ENCODE data around the gene NETO2.
"Not testable (repeated sequence)": the region's sequence is repeated elsewhere in the genome, so short reads cannot be mapped to it uniquely, and the experiment has no call there.

Gene NETO2, protein sequence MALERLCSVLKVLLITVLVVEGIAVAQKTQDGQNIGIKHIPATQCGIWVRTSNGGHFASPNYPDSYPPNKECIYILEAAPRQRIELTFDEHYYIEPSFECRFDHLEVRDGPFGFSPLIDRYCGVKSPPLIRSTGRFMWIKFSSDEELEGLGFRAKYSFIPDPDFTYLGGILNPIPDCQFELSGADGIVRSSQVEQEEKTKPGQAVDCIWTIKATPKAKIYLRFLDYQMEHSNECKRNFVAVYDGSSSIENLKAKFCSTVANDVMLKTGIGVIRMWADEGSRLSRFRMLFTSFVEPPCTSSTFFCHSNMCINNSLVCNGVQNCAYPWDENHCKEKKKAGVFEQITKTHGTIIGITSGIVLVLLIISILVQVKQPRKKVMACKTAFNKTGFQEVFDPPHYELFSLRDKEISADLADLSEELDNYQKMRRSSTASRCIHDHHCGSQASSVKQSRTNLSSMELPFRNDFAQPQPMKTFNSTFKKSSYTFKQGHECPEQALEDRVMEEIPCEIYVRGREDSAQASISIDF

DNA sequence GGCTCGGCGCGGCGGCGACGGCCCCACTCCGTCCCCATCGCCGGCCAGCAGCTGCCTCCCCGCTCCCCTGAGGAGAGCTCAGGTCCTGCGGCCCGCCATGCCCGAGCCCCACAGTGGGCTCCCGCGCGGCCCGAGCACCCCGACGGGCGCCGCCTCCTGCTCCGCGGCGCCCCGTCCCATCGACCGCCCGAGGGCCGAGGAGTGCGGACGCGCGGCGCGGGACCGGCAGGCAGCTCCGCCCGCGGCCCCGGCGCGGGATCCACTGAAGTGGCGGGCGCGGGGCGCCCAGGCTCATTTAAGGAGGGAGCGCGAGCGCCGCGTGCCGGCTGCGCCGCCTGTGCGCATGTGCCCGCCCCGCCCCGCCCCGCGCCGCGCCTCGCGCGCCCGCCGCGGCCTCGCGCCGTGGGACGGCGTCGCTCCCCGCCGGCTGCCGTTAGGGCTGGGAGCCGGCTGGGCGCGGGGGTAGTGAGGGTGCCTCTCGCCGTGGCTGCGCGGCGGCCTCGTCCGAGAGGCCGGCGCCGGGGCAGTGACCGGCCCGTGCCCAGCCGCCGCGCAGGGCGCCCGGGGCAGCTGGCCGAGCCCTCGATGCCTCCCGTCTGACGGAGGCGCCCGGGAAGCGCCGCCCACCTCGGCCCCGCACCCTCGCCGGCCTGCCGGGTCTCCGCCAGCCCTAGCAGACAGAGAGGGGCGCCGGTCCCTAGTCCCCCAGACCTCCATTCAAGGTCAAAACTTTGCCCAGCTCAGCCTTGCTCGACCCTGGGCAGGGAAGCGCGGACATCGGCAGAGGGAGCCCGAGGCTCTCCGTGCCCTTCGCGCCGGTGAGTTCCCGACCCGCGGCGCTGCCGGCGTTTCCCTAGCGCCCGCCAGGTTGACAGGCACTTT, at the start of gene NETO2:
TSS of gene NETO2 (minus strand) at position 269 of the 882 bp plus-strand sequence. CDS start 333 bp downstream, outside the sequence.
- peak; percentile 42 for DNase-seq

DNA sequence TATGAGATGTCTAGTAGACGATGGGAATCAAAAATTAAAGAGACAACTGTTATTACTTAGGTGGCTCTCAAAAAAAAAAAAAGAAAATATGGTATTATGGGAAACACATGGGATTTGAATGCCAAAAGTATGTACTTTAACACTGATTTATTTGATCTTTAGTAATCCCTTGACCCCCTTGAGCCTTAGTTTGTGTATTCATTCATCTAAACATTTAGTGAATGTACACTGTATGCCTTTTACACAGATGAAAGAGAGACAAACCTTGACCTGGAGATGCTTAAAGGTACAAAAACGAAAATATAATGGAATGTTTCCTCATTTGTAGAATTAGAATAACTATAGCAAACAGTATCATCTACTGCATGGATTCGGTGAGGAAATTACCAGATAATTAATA, 38.6 kb upstream of the NETO2 start:
- no peak for DNase-seq

DNA sequence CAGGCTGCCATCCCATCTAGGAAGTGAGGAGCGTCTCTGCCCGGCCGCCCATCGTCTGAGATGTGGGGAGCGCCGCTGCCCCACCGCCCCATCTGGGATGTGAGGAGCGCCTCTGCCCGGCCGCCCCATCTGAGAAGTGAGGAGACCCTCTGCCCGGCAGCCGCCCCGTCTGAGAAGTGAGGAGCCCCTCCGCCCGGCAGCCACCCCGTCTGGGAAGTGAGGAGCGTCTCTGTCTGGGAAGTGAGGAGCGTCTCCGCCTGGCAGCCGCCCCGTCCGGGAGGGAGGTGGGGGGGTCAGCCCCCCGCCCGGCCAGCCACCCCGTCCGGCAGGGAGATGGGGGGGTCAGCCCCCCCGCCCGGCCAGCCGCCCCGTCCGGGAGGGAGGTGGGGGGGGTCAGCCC, 37.3 kb upstream of the NETO2 start:
- not testable (repeated sequence) for DNase-seq

DNA sequence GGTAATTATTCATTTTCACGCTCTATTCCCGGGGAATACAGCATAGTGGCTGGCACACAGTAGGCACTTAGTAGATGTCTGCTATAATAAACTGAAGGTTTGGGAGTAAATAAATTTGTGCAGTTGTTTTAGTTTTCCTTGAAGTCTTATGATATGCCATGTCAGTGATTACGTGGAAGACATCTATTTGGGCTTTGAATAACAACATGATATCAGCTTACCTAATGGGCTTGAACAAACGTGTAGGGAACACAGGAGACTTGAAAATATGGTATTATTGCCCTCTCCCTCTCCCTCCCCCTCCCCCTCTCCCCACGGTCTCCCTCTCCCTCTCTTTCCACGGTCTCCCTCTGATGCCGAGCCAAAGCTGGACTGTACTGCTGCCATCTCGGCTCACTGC, 36.3 kb upstream of the NETO2 start:
- DNase-seq, result no peak

DNA sequence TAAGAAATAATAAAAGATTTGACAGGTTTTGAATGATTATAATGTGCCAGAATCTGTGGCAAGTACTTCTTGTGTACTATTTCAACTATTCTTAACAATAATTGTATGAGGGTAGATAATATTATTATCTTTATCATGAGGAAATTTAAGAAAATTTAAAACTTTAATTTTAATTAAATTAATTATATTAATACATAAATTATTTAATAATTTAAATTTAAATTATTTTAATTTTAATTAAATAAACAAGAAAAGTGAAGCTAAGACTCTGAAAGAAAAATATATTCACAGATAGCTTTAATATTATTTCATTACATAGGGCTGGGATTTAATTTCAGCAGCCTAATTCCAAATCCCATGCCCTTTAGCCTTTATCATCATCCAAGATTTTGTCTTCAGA, 31.4 kb upstream of the NETO2 start:
- no peak for DNase-seq

DNA sequence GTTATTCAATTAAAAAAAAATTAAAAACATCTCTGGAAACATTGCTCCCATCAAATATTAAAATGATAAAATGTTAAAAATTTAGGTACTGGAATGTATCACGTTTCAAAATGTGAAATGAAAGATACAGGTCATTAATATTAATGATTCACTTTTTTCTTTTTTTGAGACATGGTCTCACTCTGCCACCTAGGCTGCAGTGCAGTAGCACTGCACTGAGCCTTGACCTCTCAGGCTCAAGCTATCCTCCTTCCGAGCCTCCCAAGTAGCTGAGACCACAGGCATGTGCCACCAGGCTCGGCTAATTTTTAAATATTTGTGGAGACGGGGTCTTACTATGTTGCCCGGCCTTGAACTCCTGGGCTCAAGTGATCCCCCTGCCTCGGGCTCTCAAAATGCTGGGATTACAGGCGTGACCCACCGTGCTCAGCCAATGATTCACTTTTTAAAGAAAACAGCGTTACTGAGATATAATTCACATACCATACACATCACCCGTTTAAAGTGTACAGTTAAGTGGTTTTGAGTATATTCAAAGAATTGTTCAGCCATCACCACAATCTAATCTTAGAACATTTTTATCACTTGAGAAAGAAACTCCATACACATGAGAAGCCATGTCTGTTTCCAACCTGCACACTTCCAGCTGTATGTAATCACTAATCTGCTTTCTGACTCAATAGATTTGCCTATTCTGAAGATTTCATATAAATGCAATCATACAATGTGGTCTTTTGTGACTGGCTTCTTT, 19.1 kb upstream of the NETO2 start:
- no peak for DNase-seq

DNA sequence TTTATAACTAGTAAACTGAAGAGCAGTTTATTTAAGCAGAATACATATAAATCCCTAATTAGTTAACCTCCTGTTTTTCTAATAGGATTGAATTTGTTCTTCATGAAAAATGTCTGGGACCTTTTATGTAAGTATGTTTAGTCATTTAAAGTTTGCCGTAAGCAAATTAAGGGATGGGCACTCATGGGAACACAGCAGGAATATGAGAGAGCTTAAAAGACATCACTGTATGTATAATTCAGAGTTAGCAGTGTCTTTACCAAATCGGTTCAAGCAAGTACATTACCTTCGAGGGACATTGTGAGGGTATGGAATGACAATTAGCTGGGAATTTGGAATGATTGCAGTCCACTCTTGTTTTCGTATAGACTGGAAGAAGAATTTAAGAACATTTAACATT, 17.7 kb upstream of the NETO2 start:
- no peak for DNase-seq

DNA sequence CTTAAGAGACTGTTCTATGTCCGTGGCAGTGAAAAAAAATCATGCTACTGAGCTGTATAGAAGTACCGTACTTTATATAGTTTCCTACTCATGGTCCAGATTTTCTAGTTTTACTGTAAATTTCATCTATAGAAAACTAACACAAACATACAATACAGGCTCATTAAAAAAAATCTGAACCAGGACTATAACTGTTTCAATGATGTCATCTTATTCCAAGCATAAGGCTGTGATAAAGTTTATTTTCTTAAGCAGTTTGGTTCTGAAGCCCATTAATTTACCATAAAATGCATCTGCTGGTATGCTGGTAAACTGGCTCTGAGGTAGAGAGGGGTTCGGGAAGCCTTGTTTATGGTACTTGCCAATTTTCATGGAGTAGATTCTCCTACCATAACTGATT, 16.7 kb upstream of the NETO2 start:
- no peak for DNase-seq

DNA sequence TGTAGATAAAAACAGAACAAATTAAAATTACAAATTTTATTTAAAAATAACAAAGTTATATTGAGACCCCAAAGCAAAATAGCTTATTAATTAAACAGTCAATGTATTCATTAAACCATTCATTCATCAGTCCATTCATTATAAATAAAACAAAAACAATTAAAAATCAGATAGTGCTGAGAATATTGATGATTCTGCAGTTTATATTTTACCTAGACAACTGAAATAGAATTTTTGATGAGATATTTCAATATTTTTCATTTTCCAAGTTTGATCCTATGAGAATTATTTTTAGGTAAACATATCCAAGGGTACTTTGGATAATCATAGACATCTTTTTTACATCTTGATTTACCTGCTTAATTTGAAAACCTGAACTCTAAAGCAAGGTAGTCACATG, 15.2 kb upstream of the NETO2 start:
- DNase-seq, result no peak

DNA sequence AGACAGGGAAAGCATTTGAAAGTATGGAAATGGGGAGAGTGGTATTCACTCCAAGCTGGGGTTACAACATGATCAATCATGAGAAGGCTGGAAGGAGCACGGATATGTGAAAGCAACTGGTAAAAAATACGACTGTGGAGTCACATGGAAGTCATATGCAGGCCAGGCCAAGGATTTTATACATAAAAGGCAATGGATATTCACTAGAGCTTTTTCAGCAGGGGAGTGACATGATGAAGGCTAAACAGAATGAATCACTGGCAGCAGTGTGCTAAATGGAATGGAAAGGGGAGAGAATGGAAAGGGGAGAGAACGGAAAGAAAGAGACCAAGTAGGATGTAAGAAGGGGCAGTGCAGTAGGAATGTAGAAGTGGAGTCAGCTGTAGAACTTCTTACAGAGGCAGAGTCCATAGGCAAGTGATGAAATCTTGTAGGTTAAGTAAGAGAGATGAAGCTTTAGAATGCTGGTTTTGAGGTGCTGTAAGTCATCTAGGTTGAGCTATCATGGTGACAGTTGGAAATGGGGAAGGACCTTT, 13.0 kb upstream of the NETO2 start:
- no peak for DNase-seq

DNA sequence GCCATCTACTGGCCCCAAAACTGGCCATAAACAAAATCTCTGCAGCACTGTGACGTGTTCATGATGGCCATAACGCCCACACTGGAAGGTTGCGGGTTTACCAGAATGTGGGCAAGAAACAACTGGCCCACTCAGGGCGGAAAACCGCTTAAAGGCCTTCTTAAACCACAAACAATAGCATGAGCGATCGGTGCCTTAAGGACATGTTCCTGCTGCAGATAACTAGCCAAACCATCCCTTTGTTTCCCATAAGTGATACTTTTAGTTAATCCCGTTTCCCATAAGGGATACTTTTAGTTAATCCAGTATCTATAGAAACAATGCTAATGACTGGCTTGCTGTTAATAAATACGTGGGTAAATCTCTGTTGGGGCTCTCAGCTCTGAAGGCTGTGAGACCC, 8.8 kb upstream of the NETO2 start:
- not testable (repeated sequence) for DNase-seq

DNA sequence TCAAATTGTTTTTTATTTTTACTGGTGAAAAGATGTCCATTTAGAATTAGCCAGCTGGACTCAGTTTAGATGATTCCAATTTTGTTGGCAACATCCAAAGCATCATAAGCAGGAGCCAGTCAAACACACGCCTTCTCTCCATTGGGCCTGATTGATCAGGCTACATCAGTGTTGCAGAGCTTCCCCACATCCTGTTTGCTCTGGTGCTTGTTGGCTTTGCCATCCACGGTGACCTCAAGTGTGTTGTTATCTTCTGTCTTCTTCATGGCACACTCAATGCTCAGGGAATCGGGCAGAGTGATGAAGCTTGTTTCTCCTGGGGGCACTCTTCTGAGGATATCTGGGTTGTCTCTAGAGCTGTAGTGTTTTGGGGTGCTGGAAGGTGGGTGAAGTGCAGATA, 6.3 kb upstream of the NETO2 start:
- no peak for DNase-seq

DNA sequence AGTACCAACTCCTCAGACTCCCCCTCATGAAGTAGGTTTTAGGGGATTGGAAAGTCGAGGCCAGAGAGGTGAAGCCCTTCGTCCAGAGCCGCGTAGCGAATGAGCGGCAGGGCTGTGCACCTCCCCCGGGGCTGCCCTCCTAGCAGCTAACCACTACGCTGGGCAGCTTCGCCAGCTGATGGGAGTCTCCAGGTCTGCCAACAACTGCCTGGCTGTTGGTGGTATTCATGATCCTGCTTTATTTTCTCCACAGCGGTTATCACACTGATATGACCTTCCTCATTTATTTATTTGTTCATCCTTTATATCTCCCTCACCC, 773 bp upstream of the NETO2 start:
- DNase-seq, result no peak

DNA sequence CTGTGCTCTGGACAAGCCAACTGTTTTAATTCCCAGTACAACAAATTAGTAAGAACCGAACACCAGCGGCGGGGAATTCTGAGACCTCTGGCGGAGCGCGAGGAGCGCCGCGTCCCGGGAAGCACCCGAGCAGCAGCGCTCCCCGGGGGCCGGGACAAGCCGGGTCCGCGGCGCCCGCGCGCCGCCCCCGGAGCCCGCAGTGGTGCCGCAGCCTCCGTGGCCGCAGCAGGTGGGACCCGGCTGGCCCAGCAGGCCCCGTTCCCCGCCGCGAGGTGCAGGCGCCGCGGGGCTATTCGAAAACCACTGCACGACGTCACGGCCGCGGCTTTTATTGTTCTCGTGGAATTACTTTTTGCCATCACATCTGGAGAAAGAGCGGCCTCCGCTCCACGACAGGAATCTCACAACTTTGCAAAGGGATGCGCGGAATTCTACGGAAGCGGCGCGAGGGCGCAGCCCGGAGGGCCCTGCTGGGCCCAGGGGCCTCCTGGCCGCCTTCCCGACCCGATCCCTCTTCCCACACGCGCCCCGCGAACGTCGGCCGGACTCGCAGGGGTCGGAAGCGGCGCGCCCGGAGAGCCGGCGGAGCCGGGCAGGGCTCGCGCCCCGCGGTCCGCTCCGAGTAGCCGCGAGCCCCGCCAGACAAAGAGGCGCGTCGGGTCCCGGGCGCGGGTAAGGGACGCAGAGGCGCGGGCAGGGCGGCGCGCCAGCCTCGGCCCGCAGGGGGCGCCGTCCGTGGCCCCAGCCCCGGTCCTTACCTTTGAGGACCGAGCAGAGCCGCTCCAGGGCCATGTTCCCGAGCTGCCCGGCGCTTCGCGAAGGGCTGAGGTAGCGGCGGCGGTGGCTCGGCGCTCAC, 696 bp downstream of the NETO2 start:
- DNase-seq, result peak; percentile 42

DNA sequence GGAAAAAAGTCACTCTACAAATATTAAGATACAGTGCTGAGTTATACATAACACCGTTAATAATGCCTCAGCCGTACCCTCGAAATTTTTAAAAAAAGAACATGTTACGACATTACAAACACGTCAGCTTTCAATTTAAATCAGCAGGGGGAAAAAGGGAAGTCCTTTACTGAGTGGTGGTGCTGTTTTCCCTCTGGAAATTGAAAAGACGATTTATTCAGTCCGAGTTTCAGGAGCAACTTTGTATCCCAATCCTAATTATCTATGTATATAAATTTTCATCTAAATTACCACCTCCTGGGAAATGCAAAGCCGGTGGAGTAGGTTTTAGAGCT, 1.3 kb downstream of the NETO2 start:
- DNase-seq, result no peak

DNA sequence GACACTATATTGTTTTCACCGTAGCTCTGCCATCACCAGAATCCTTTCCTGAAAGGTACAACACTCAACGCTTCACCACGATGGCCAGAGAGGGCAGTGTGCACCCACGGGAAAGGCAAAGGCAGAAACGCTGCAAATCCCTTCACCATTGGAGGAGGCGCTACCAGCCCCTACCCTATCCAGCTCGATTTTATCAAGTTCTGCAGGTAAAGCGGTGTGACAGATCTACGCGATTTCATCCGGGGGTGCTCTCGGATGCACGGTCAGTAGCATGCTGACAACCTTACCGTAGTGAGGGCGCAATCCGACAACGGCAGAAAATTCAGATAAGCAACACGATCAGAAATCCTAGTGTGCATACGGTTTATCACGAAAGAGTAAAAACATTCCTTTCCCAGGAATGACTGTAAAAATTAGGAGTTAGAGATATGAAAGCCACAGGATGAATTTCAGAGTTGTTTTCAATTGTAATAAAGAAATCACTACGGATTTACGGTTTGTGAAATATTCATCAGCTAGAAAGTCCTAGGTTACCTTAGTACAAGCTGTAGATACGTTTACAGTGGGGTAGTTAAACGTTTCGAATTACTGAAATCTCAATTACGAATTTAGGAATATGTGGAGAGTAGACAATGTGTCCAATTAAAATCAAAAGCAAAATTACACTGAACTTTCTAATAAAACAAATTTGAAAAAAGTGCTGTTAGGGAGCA, 1.8 kb downstream of the NETO2 start:
- peak; percentile 78 for DNase-seq

DNA sequence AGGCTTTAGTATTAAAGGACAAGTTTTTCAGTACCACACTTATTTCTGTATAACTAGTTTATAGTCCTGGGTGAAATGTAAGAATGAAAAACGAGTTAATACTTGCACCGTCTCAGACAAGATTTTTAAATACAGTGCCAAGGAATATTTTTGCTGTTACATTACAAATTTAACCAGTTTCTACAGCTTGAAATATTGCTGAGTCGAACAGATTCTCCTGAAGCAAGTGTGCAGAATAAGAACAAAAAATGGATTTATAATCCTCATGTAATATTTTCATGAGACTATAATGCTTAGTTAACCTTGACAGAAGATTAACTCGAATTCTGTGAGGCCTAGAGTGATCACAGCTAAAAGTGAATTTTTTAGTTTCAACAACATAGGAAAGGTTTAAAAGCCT, 3.1 kb downstream of the NETO2 start:
- DNase-seq, result no peak

DNA sequence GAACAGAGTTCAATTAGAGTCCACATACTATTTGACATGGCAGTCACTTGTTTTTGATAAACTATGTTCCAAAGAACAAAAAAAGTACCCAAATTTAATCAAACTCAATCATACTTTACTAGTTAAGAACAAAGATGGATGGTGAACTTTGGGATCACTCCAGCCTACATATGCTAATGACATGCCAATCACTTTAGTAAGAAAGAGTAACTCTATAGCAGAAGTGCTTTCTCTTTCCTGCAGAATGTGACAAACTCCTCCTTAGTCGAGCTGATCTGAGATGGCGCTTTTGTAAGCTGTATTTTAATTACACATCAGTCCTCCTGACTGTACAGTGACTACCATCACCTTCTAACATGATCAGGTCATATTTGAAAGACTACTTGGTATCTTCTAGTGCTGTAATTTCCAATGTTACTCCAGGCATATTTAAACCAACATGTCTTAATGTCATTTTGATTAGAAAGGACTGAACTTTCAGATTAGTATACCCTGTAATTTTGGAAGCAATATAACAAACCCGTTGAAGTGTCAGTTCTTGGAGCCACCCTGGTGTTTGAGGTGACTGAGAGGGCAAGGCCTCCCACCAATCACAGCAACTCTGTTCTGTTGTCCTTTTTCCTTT, 4.1 kb downstream of the NETO2 start:
- DNase-seq, result no peak

DNA sequence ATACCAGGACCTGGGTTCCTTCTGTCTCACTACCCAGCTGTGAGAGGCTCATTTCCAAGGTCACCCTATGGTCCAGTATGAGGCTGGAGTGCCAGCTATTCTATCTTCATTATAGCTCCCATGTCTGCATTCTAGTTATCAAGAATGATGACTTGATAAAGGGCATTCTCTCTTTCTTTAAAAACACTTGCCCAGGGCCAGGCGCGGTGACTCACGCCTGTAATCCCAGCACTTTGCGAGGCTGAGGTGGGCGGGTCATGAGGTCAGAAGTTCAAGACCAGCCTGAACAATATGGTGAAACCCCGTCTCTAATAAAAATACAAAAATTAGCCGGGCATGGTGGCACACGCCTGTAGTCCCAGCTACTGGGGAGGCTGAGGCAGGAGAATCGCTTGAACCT, 5.8 kb downstream of the NETO2 start:
- DNase-seq, result not testable (repeated sequence)

DNA sequence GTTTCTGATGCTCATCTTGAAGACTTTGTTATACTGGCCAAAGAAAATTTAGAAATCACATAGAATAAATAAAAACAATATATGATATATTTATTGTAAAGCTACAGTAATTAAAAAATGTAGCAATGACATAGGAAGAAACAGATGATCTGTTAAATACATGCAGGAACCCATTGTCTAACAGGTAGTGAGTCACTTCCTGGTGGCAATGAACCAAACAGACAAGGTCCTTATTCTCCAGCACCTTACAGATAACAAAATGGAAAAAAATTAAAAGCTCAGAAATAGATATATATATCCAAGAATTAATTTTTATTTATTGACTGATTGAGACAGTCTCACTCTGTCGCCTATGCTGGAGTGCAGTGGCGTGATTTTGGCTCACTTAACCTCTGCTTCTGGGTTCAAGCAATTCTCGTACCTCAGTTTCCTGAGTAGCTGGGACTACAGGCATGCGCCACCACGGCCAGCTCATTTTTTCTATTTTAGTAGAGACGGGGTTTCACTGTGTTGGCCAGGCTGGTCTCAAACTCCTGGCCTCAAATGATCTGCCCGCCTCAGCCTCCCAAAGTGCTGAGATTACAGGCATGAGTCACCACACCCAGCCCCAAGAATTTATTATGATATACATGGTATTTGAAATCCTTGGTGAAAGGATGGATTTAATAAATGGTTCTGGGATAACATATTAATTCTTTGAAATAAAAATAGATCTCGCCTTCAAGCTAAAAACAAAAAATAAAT, 7.5 kb downstream of the NETO2 start:
- no peak for DNase-seq

All from activated gamma-delta T cell treated with Interleukin-2 at 50 U/mL for 16 hours (primary cell).